ENCODE data around the gene CFAP97D2. TPM values are rescaled to one million over a fixed set of nuclear protein-coding genes. Genes with fewer than 3 reads are reported as not detected.

CFAP97D2 gene
- total and polyA plus RNA-seq, 2 donors (not counting 3 experiments of a cell fraction or from before 2014, with no cell fraction given) = not detected

- dilution Hi-C loops (cut with MboI; ENCODE audit: extremely low pct_ligation_motif_present, low sequenced_read_pairs) (no loop called here), intact Hi-C loops (cut with micrococcal nuclease) (no loop called here)
- DNase-seq (ENCODE audit: low read depth, low spot score) (no peak), FAIRE-seq (no peak)
- Histone ChIP-seq H3K4me3 (replicated peaks in 1 of 3; ENCODE audit: insufficient read depth in 1 of 3, low read depth in 1 of 3, low read length in 3 of 3) (no peak overlapping the region), H3K36me3 (ENCODE audit: control insufficient read depth in 2 of 2, extremely low read depth in 1 of 2, insufficient read depth in 2 of 2, low read length in 2 of 2) (peaks cover 40 to 42% of the 10 kb centered on the region in 2 experiments), H3K9me3 (replicated peaks; ENCODE audit: control insufficient read depth, insufficient read depth, low read length) (no peaks in the 10 kb centered on the region), H4K20me1 (replicated peaks; ENCODE audit: control insufficient read depth, extremely low read depth, insufficient read depth, low read length) (no peaks in the 10 kb centered on the region), H3K27ac (ENCODE audit: insufficient read depth, low read depth, low read length) (no peak overlapping the region), H3K9me1 (replicated peaks; ENCODE audit: control insufficient read depth, extremely low read depth, insufficient read depth, low read length) (no peaks in the 10 kb centered on the region), H3K79me2 (ENCODE audit: control insufficient read depth, insufficient read depth, low read length) (peaks cover 5% of the 10 kb centered on the region), H2AFZ (ENCODE audit: low read depth, low read length) (no peak overlapping the region), H3K9ac (replicated peaks; ENCODE audit: extremely low read depth, insufficient read depth, low read length) (no peak overlapping the region), H3K4me2 (ENCODE audit: insufficient read depth, low read length) (no peak overlapping the region), H3K27me3 (ENCODE audit: control insufficient read depth in 2 of 2, insufficient read depth in 2 of 2, low read length in 2 of 2) (no peaks in the 10 kb centered on the region), H3K4me1 (ENCODE audit: control insufficient read depth, extremely low read depth, insufficient read depth, low read length) (no peaks in the 10 kb centered on the region)
- BruUV-seq (replicated peaks) = no TSS peak
- ChIA-PET POLR2A (no interaction called here), CTCF (no interaction called here)
- no peak for TF ChIP-seq CTCF (IDR thresholded peaks at IDR 0.05; ENCODE audit: extremely low read depth in 1 of 2, insufficient read depth in 1 of 2, low read depth in 1 of 2, low read length in 2 of 2)
Measured at GRCh38 chr13:114241918-114242317, 62.9 kb downstream of the CFAP97D2 start.

- Histone ChIP-seq H3K9ac (replicated peaks; ENCODE audit: extremely low read depth, insufficient read depth, low read length) (no peak overlapping the region), H3K4me3 (replicated peaks in 1 of 3; ENCODE audit: insufficient read depth in 1 of 3, low read depth in 1 of 3, low read length in 3 of 3) (no peak overlapping the region), H4K20me1 (replicated peaks; ENCODE audit: control insufficient read depth, extremely low read depth, insufficient read depth, low read length) (peaks cover 2% of the 10 kb centered on the region), H3K36me3 (ENCODE audit: control insufficient read depth in 2 of 2, extremely low read depth in 1 of 2, insufficient read depth in 2 of 2, low read length in 2 of 2) (peaks cover 34 to 42% of the 10 kb centered on the region in 2 experiments), H3K4me1 (ENCODE audit: control insufficient read depth, extremely low read depth, insufficient read depth, low read length) (no peaks in the 10 kb centered on the region), H3K27me3 (ENCODE audit: control insufficient read depth in 2 of 2, insufficient read depth in 2 of 2, low read length in 2 of 2) (no peaks in the 10 kb centered on the region), H3K9me1 (replicated peaks; ENCODE audit: control insufficient read depth, extremely low read depth, insufficient read depth, low read length) (no peaks in the 10 kb centered on the region), H3K9me3 (replicated peaks; ENCODE audit: control insufficient read depth, insufficient read depth, low read length) (no peaks in the 10 kb centered on the region), H3K79me2 (ENCODE audit: control insufficient read depth, insufficient read depth, low read length) (no peaks in the 10 kb centered on the region), H2AFZ (ENCODE audit: low read depth, low read length) (no peak overlapping the region), H3K4me2 (ENCODE audit: insufficient read depth, low read length) (no peak overlapping the region), H3K27ac (ENCODE audit: insufficient read depth, low read depth, low read length) (no peak overlapping the region)
- intact Hi-C loops (cut with micrococcal nuclease) = no loop called here
- FAIRE-seq (no peak), DNase-seq (ENCODE audit: low read depth, low spot score) (no peak)
- no TSS peak for BruUV-seq (replicated peaks)
- POLR2A ChIA-PET = no interaction called here
- no peak for TF ChIP-seq MAX (IDR thresholded peaks at IDR 0.05; ENCODE audit: insufficient read depth, insufficient read length)
- TF ChIP-seq CTCF (IDR thresholded peaks at IDR 0.05; ENCODE audit: extremely low read depth in 1 of 2, insufficient read depth in 1 of 2, low read depth in 1 of 2, low read length in 2 of 2) = no peak
- CTCF ChIA-PET = no interaction called here
- dilution Hi-C loops (cut with MboI; ENCODE audit: extremely low pct_ligation_motif_present, low sequenced_read_pairs) = no loop called here
Measured at GRCh38 chr13:114243971-114244370, 64.9 kb downstream of the CFAP97D2 start.

All from endothelial cell of umbilical vein (primary cell).